ENCODE data around the gene ARF6. TPM values are rescaled to one million over a fixed set of nuclear protein-coding genes. Genes with fewer than 3 reads are reported as not detected.
A peak's percentile ranks its signal among the peaks of the same experiment; 100 is the strongest.

The ARF6 gene
- total RNA-seq, 1 donor from 2014 or later, result 61.3 TPM

- DNase-seq, result no peak
Observed at GRCh38 chr14:49942090-49942489, 49.2 kb downstream of the ARF6 start.

DNA sequence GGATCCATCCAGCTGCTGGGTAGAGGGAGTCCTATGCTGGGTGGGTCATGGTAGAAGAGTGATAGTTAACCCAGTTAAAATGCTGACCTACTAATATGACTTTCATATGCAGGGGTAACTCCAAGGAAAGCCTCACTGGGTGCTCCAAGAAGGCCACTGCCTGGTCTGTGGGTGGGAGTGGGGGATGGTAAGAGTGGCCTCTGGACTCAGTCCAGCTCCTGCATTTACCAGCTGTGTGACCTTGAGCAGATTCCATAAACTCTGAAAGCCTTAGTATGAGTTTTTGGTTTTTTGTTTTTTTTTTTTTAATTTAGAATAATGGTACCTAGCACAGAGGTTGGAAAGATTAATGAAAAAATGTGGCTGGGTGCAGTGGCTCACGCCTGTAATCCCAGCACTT, 51.6 kb downstream of the ARF6 start:
- DNase-seq, result no peak

DNA sequence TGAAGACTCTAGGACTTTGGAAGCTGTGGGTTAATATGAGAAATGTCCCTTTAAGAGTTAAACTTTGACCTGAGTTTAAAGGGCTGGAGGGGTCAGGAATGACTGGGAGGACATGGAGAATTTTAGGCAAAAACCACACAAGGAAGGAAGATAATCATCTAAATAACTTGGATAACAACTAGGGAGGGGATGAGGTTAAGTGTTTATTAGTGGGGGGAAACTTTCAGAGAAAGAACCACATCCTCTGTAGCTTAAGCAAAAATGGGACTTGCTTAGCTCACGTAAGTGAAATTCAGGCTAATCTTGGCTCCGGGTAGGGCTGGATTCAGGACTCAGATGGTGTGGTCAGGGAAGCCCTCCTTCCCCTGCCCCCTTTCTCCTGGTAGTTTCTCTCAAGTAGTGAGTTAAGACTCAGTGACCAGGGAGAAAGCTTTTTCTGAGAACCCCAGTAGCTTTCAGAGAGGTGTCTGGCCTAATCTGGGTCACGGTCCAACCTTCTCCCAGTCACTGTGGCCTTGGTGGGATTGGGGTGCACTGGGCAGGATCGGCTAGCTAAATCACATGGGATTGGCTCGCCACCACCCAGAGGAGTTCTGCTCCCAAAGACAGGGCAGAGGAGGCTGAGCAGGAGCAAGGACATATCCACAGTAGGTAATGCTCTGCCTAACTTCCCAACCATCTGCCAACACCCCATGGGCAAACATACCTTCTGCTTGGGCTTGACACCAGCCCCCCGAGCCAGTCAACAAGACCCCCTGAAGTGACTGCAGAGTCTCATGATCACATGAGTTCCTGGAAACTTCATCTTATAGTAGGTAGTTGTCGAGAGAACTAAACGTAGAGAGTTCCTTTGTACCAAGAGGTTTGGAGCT, 52.8 kb downstream of the ARF6 start:
- DNase-seq, result no peak

Small RNA genes lying within 50 kb of the gene (small RNA-seq; reads per million reads assigned to genes)
- gene RF00017 (not detected), gene RN7SL2 (30.1 reads per million, percentile 94 among the genes with 10 or more reads in this experiment), gene RN7SL3 (2.0 reads per million, percentile 84 among the genes with 10 or more reads in this experiment), gene RNU6-189P (not detected)

Other genes with a start within 250 kb of the ARF6 start
- 12.0 TPM for gene POLE2, start 204.9 kb upstream of the ARF6 start, total RNA-seq
- gene KLHDC1, start 200.0 kb upstream of the ARF6 start, total RNA-seq, result 15.9 TPM
- 180 TPM for gene KLHDC2, start 124.9 kb upstream of the ARF6 start, total RNA-seq
- 145 TPM for gene NEMF, start 40.3 kb upstream of the ARF6 start, total RNA-seq
- gene VCPKMT, start 223.5 kb downstream of the ARF6 start, total RNA-seq, result 12.0 TPM